ENCODE measurements around the gene KRTAP5-11. TPM values are rescaled to one million over a fixed set of nuclear protein-coding genes. Genes with fewer than 3 reads are reported as not detected.

KRTAP5-11 gene
- total and polyA plus RNA-seq, 2 donors (not counting 3 experiments of a cell fraction or from before 2014, with no cell fraction given) = not detected

DNA sequence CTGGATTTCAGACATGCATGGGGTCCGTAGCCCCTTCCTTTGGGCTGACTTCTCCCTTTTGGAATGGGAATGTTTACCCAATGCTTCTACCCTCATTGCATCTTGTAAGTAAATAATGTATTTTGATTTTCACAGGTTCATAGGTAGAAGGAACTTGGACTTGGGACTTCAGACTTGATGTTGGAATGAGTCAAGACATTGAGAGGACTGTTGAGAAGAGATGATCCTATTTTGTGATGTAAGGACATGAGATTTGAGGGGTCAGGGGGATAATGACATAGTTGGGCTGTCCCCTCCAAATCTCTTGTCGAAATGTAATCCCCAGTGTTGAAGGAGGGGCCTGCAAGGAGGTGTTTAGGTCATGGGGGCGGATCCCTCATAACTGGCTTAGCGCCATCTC lies 18.2 kb downstream of the KRTAP5-11 start:
- no peak for DNase-seq (ENCODE audit: low read depth, low spot score)
- no peak for TF ChIP-seq POLR2A (IDR thresholded peaks at IDR 0.05; ENCODE audit: low read depth, low read length)
- TF ChIP-seq POLR2AphosphoS5 (IDR thresholded peaks at IDR 0.05; ENCODE audit: insufficient read depth, low read depth, low read length) = no peak
- no peak for TF ChIP-seq FOS (IDR thresholded peaks at IDR 0.05; ENCODE audit: borderline replicate concordance, insufficient read depth, low read length)
- no peak for TF ChIP-seq MYC (IDR thresholded peaks at IDR 0.05; ENCODE audit: low read depth, low read length)
- TF ChIP-seq, protein P1, sequence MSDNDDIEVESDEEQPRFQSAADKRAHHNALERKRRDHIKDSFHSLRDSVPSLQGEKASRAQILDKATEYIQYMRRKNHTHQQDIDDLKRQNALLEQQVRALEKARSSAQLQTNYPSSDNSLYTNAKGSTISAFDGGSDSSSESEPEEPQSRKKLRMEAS (IDR thresholded peaks at IDR 0.05; ENCODE audit: insufficient read depth, insufficient read length) = no peak
- TF ChIP-seq, protein P2, sequence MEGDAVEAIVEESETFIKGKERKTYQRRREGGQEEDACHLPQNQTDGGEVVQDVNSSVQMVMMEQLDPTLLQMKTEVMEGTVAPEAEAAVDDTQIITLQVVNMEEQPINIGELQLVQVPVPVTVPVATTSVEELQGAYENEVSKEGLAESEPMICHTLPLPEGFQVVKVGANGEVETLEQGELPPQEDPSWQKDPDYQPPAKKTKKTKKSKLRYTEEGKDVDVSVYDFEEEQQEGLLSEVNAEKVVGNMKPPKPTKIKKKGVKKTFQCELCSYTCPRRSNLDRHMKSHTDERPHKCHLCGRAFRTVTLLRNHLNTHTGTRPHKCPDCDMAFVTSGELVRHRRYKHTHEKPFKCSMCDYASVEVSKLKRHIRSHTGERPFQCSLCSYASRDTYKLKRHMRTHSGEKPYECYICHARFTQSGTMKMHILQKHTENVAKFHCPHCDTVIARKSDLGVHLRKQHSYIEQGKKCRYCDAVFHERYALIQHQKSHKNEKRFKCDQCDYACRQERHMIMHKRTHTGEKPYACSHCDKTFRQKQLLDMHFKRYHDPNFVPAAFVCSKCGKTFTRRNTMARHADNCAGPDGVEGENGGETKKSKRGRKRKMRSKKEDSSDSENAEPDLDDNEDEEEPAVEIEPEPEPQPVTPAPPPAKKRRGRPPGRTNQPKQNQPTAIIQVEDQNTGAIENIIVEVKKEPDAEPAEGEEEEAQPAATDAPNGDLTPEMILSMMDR (IDR thresholded peaks at IDR 0.05; ENCODE audit: extremely low read depth in 1 of 2, insufficient read depth in 1 of 2, low read depth in 1 of 2, low read length in 2 of 2) = no peak
- no peak for TF ChIP-seq GATA2 (IDR thresholded peaks at IDR 0.05; ENCODE audit: insufficient read depth, insufficient read length, low read depth, low read length)
- TF ChIP-seq EZH2 (IDR thresholded peaks at IDR 0.05; ENCODE audit: borderline replicate concordance, low read depth, low read length, severe bottlenecking) = no peak
- TF ChIP-seq JUN (IDR thresholded peaks at IDR 0.05; ENCODE audit: borderline replicate concordance, insufficient read depth, insufficient read length, low read depth) = no peak
- no peak overlapping the region for H3K9ac ChIP-seq (replicated peaks; ENCODE audit: extremely low read depth, insufficient read depth, low read length)
- no peaks in the 10 kb centered on the region for H3K36me3 ChIP-seq (ENCODE audit: control insufficient read depth in 2 of 2, extremely low read depth in 1 of 2, insufficient read depth in 2 of 2, low read length in 2 of 2)
- intact Hi-C loops (cut with micrococcal nuclease) (loop anchor here (5.0 kb wide), 1 partner anchor 117 kb away; the partner anchor contains the start of gene DHCR7), dilution Hi-C loops (cut with MboI; ENCODE audit: extremely low pct_ligation_motif_present, low sequenced_read_pairs) (no loop called here)
- CTCF ChIA-PET = interaction anchor here (1.6 to 2.2 kb wide), 7 partner anchors 15 to 1099 kb away, joined by 7 to 35 read pairs (median 12); partner anchors contain the start of gene DHCR7
- no peak overlapping the region for H3K4me3 ChIP-seq (replicated peaks in 1 of 3; ENCODE audit: insufficient read depth in 1 of 3, low read depth in 1 of 3, low read length in 3 of 3)
- H3K9me1 ChIP-seq (replicated peaks; ENCODE audit: control insufficient read depth, extremely low read depth, insufficient read depth, low read length) = no peaks in the 10 kb centered on the region
- no peak overlapping the region for H3K4me2 ChIP-seq (ENCODE audit: insufficient read depth, low read length)
- POLR2A ChIA-PET = no interaction called here
- H3K9me3 ChIP-seq (replicated peaks; ENCODE audit: control insufficient read depth, insufficient read depth, low read length) = no peaks in the 10 kb centered on the region
- no peak overlapping the region for H3K27ac ChIP-seq (ENCODE audit: insufficient read depth, low read depth, low read length)
- BruUV-seq (replicated peaks) = no TSS peak
- H4K20me1 ChIP-seq (replicated peaks; ENCODE audit: control insufficient read depth, extremely low read depth, insufficient read depth, low read length) = no peaks in the 10 kb centered on the region
- no peak overlapping the region for H2AFZ ChIP-seq (ENCODE audit: low read depth, low read length)
- H3K79me2 ChIP-seq (ENCODE audit: control insufficient read depth, insufficient read depth, low read length) = no peaks in the 10 kb centered on the region
- no peak for FAIRE-seq
- H3K27me3 ChIP-seq (ENCODE audit: control insufficient read depth in 2 of 2, insufficient read depth in 2 of 2, low read length in 2 of 2) = peaks cover 0 to 5% of the 10 kb centered on the region in 2 experiments
- no peaks in the 10 kb centered on the region for H3K4me1 ChIP-seq (ENCODE audit: control insufficient read depth, extremely low read depth, insufficient read depth, low read length)
